Peyer's patch (tissue), 4 donors: ENCODE measurements around the gene SLC25A48.

ENCODE experiments used
- CTCF ChIP-seq, 6 experiments: fragments of 450-650 bp in 4 of 6; fragments of 200-600 bp in 2 of 6; sonication (generic) in 1 of 6; IDR thresholded peaks; one replicate each; pipeline ENCODE4 v1.5.1; 2017 to 2019; ENCODE audit warnings: antibody characterized with exemption in 6 of 6, mild to moderate bottlenecking in 3 of 6, moderate library complexity in 1 of 6
- POLR2A ChIP-seq, 2 donors: fragments of 450-650 bp; IDR thresholded peaks; one replicate each; pipeline ENCODE4 v1.5.1; 2017; ENCODE audit warnings: antibody characterized with exemption in 2 of 2, mild to moderate bottlenecking in 2 of 2, moderate library complexity in 2 of 2

DNA sequence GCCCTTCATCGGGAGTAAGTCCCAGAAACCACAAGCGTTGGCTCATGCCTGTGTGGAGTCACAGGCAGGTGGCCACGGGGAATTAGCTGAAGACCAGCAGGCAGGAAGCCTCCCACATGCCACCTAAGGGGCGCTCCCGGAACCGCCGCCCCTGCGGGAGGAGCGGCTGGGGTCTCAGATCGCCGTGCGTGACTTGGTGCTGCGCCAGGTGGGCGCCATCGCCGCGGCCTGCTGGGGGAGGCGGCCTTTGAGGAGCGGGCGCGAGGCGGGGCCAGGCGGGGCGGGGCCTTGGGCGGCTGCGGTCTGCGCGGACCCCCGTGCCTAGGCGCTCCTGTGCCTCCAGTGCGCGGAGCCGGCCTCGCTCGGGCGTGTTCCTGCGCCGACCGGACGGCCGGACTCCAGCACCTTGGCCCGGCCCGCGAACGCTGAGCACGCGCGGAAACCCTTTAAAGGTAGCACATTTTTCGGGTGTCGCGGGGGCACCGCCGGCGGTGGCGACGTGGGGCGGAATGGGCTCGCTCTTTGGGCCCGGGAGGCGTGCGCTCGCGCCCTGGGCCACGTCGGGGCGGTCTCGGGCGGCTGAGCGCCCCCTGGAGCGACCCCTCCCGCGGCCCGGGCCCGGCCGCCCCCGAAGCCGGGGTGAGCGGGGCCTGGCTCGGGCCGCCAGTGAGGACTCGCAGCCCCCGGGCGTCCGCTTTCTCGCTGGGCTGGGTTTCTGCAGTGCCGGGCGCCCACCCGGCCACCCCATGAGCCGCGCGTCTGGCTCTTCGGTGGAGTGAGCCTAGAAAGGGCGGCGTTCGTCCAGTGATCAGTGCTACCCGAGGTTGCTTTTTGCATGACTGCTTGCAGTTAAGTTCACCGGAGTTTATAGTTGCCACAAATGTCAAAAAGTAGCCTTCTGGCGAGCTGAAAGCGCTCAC is 95.8 kb downstream of the SLC25A48 start:
- TF ChIP-seq CTCF (IDR thresholded peaks at IDR 0.05) (no peak), POLR2A (IDR thresholded peaks at IDR 0.05) (no peak)
